ENCODE data around the gene OR2M4.
"Not testable (repeated sequence)": the region's sequence is repeated elsewhere in the genome, so short reads cannot be mapped to it uniquely, and the experiment has no call there.

OR2M4 gene, protein sequence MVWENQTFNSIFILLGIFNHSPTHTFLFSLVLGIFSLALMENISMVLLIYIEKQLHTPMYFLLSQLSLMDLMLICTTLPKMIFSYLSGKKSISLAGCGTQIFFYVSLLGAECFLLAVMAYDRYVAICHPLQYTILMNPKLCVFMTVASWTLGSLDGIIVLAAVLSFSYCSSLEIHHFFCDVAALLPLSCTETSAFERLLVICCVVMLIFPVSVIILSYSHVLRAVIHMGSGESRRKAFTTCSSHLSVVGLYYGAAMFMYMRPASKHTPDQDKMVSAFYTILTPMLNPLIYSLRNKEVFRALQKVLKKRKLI

DNA sequence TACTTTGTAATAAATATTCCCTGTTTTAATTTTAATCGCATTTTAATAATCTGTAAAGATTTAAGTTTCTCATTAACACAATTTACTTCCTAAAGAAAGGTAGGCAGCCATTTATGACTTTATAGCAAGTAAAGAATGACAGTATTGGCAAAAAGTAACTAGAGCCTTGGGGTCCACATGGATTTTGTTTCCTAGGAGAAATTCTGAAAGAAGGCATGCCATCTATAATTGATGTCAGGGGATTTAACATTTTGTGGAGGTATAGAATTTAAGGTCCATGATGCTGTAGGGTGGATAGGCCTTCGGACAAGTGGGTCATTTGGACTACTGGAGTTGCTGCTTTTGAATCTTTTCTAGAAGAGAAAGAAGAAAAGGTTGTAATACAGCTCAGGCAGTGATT, at the start of gene OR2M4:
OR2M4 (plus strand) TSS at position 301 of the 400 bp plus-strand sequence. CDS start 7,512 bp downstream, outside the sequence.
- no peak for DNase-seq (ENCODE audit: low read depth)

DNA sequence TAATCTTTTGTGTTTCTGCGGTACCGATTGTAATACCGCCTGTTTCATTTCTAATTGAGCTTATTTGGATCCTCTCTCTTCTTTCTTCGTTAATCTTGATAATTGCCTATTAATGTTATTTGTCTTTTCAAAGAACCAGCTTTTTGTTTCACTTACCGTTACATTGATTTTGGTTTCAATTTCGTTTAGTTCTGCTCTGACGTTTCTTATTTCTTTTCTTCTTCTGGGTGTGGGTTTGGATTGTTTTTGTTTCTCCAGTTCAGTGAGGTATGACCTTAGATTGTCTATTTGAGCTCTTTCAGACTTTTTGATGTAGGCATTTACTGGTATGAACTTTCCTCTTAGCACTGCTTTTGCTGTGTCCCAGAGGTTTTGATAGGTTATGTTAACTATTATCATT, 47.2 kb upstream of the OR2M4 start:
- no peak for DNase-seq (ENCODE audit: low read depth)

DNA sequence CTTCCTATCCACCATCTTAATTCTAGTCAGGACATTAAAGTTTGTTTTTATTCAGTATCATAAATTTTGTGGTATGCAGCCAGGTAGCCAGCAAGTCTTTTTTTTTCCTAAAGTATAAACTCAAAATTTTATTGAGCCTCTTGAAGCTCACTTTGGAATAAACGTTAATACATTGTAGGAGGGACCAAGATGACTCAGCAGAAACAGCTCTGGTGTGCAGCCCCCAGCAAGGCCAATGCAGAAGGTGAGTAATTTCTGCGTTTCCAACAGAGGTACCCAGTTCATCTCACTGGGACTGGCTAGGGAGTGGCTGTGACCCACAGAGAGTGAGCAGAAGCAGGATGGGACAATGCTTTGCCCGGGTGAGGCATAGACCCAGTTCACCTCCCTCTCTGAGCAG, 43.9 kb upstream of the OR2M4 start:
- DNase-seq (ENCODE audit: low read depth) = no peak

DNA sequence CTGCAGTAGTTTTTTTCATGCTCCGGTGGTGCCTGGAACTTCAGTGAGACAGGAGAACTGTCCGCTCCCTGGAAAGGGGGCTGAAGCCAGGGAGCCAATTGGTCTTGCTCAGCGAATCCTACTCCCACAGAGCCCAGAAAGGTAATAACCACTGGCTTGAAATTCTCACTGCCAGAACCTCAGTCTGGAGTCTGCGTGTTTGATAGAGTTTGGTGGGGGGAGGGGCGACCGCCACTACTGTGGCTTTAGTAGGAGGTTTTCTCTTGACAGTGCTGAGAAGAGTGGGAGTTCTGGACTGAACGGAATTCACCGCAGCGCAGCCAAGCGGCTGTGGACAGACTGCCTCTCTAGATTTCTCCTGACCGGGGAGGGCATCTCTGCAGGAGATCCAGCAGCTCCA, 42.2 kb upstream of the OR2M4 start:
- DNase-seq (ENCODE audit: low read depth) = no peak

DNA sequence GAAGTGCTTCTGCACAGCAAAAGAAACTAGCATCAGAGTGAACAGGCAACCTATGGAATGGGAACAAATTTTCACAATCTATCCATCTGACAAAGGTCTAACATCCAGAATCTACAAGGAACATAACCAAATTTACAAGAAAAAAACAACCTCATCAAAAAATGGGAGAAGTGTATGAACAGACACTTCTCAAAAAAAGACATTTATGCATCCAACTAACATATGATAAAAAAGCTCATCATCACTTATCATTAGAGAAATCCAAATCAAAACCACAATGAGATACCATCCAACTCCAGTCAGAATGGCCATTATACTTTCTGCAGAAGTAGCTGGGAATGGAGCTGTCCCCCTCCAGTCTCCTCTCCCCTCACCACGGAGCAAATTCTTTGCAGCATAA, 37.1 kb upstream of the OR2M4 start:
- no peak for DNase-seq (ENCODE audit: low read depth)

DNA sequence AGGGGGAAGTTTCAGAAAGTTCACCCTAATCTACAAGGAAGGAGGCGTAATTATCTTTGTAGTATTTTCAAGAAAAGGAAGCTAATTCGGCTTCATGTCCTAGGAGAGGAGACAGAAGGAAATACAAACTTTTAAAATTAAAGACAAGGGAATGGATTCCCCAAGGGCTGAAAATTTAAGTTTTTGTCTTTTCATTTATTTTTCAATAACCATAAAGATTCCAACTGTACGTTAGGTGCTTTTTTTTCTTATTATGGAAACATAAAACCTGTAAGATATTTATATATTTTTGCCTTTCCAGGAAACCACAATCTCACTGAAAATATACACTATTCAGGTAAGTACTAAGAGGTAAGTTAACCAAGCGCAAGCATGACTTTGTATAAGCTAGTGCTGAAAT, 34.3 kb upstream of the OR2M4 start, which contains the start of gene OR2M3:
OR2M3 (plus strand) TSS at position 301 of the 400 bp plus-strand sequence. CDS start 5,803 bp downstream, outside the sequence.
- no peak for DNase-seq (ENCODE audit: low read depth)

DNA sequence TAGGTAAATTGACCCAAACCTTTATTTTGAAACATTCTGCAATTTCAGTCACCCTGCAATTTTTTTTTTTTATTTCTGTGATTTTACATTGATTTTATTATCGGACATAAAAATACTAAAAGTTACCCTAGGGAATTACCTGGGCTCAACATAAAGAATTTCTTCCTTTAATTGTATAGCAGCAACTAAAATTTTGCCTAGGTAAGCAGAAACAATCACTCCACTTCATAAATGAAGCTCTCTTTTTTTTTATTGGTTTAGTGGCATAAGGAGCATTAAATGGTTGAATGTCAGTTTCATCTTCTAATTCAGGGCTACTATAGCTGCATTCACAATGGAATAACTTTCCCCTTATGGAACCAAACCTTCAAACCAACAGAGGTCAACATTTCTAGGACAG, 15.3 kb upstream of the OR2M4 start:
- DNase-seq (ENCODE audit: low read depth) = no peak

DNA sequence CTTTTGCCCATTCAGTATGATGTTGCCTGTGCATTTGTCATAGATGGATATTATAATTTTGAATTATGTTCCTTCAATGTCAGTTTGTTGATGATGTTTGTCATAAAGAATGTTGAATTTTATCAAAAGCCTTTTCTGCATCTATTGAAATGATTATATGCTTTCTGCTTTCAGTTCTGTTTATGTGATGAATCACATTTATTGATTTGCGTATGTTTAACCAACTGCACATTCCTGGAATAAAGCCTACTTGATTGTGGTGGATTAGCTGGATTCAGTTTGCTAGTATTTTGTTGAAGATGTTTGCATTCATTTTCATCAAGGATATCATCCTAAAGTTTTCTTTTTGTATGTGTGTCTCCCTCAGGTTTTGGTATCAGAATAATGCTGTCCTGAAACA, 5.7 kb upstream of the OR2M4 start:
- DNase-seq (ENCODE audit: low read depth) = no peak

DNA sequence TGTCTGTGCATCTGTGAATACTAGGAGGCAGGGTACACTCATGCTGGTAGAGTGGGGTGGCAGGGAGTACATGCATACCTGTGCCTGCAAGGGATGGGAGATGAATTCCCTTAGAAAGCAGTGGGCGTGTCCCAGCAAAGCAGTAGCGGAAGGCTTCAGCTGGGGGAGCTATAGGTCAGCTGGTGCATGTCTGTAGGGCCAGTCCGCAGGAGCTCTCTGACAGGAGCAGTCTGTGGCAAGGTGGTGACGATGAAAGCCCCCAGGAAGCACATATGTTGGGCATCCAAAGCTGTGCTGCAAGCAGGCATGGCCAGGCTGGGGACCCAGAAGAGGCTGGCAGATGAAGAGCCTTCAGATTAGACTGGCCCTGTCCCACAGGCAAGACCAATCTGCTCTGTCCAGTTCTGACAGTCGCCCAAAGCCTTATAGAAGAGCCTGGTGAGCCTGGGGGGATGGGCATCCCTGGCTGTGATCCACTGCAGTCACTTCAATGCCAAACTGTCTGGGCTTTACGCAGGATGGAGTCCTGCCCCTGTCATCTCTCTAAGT, 1.8 kb upstream of the OR2M4 start:
- DNase-seq (ENCODE audit: low read depth) = no peak

DNA sequence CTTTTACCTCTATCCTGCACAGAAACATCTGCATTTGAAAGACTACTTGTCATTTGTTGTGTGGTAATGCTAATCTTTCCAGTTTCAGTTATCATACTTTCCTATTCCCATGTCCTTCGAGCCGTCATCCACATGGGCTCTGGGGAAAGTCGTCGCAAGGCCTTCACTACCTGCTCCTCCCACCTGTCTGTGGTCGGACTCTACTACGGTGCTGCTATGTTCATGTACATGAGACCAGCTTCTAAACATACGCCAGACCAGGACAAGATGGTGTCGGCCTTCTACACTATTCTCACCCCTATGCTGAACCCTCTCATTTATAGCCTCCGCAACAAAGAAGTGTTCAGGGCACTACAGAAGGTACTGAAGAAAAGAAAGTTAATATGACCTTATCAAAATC, 8.3 kb downstream of the OR2M4 start:
- DNase-seq (ENCODE audit: low read depth) = no peak

DNA sequence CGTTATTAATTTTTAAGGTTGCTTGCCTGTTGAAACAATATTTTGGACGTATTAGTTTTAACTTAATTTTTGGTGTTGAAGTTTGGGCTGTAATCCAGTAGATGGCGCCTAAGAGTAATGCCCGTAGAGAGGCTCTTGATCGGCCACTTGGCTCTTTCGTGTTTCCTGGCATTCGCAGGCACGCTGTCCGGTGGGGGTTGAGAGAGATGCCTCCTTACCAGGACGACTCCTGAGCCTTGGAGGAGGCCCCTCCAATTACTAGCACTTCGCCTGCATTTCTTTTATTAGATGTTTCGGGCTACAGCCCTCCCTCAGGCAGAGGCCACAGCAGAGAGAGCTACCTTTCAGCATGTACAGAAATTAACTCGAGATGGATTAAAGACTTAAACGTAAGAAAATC, 12.0 kb downstream of the OR2M4 start:
- no peak for DNase-seq (ENCODE audit: low read depth)

DNA sequence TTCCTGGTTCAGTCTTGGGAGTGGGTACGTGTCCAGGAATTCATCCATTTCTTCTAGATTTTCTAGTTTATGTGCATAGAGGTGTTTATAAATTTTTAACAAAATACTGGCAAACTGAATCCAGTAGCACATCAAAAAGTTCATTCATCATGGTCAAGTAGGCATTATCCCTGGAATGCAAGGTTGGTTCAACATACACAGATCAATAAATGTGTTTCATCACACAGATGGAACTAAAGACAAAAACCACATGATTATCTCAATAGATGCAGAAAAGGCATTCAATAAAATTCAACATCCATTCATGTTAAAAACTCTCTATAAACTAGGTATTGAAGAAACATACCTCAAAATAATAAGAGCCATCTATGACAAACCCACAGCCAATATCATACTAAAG, 28.1 kb downstream of the OR2M4 start:
- not testable (repeated sequence) for DNase-seq (ENCODE audit: low read depth)

DNA sequence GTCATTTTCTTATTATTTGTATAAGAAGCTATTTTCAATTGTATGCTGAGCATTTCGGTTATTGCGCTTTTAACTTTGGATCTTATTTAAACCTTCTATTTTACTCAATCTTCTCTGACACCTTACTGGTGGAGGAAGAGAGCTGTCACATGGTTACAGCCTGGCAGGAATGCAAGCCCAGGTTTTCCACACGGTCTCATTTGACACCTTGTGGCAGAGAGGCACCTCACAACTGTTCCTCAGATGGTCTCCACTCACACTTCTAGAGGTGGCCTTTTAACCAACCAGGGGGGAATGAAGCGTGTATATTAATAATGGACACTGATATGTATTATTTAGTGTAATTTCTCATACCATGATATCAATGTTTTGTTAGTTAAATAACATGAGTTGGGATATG, 37.0 kb downstream of the OR2M4 start:
- no peak for DNase-seq (ENCODE audit: low read depth)

DNA sequence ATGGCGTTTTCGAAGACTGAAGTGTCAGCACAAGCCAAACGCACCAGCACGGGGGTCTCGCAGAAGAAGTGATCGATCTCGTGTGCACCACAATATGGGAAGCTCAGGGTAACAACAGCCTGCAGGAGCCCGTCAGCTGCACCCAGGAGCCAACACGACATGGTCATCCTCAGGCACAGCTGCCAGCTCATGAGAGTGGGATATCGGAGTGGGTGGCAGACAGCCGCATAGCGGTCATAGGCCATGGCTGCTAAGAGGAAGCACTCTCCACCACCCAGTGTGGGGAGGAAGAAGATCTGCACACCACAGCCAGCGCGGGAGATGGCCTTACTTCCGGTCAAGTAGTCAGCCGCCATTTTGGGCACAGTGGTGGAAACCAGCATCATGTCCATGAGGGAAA, 42.0 kb downstream of the OR2M4 start:
- DNase-seq (ENCODE audit: low read depth) = not testable (repeated sequence)

DNA sequence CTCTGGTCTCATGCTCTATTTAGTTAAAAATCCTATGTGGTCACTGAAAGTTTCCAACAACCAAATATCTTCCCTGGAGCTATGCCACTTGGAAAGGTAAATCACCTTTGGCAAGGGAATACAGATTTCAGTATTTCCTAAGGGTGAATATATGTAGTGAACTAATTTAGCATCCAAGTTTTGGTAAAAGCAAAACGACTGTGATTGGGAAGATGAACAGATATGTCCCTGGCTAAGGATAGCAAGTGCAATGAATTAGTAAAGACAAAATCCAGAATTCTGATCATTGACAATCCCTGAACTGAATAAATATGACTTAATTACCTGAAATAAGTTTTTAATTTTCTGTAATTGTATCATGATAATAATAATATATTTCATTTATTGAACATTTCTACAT, 46.7 kb downstream of the OR2M4 start, which contains the start of gene OR2T33:
OR2T33 (minus strand) TSS at position 101 of the 400 bp plus-strand sequence. CDS start 4,162 bp downstream, outside the sequence.
- DNase-seq (ENCODE audit: low read depth) = no peak

DNA sequence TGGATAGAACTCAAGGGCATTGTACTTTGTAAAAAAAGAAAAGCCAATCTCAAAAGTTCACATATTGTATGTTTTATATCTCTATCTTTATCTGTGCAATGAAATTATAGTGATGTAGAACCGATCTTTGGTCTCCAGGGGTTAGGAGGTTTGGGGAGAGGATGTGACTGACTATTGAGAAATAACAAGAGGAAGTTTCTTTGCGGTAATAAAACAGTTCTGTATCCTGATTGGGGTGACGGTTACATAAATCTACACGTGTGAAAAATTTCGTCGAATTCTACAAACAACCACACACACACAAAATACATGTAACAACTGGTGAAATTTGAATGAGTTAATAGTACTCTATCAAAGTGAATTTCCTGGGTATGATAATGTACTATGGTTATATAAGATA, 57.2 kb downstream of the OR2M4 start:
- DNase-seq (ENCODE audit: low read depth) = no peak
